ENCODE measurements around the gene FANCI.

- no peak for TF ChIP-seq CTCF (IDR thresholded peaks at IDR 0.05)
- no peak for TF ChIP-seq POLR2A (IDR thresholded peaks at IDR 0.05)
Observed at GRCh38 chr15:89293012-89293411, 49.2 kb downstream of the FANCI start.

All from uterus (tissue), 2 donors.